GM18861 (cell line): ENCODE measurements around the gene RHCE.
"Not testable (repeated sequence)": the region's sequence is repeated elsewhere in the genome, so short reads cannot be mapped to it uniquely, and the experiment has no call there.

Experiments
- ATAC-seq: cut with Tn5 transposase; IDR thresholded peaks from one replicate; pipeline ENCODE4 v1.9.1; 2021; ENCODE audit not compliant: unreplicated experiment

Gene RHCE

GRCh38 chr1:25349606-25350005, 71.0 kb downstream of the RHCE start:
- no peak for ATAC-seq

- no peak for ATAC-seq
Observed at GRCh38 chr1:25347556-25347955, 73.1 kb downstream of the RHCE start.

GRCh38 chr1:25343872-25344271, 76.8 kb downstream of the RHCE start:
- no peak for ATAC-seq

- no peak for ATAC-seq
Observed at GRCh38 chr1:25342846-25343245, 77.8 kb downstream of the RHCE start.

- no peak for ATAC-seq
Observed at GRCh38 chr1:25341746-25342145, 78.9 kb downstream of the RHCE start.

- ATAC-seq: no peak
Observed at GRCh38 chr1:25338986-25339385, 81.6 kb downstream of the RHCE start.

GRCh38 chr1:25338188-25338981, 82.2 kb downstream of the RHCE start, which contains the start of gene TMEM50A:
Gene TMEM50A, plus strand, starts transcription at chr1:25338334. Its CDS starts 2,153 bp downstream, at chr1:25340487.
- ATAC-seq: peak; percentile 55

GRCh38 chr1:25337483-25338187, 83.0 kb downstream of the RHCE start:
- not testable (repeated sequence) for ATAC-seq

GRCh38 chr1:25336922-25337354, 83.7 kb downstream of the RHCE start:
- not testable (repeated sequence) for ATAC-seq

- ATAC-seq: not testable (repeated sequence)
Observed at GRCh38 chr1:25329950-25330349, 90.7 kb downstream of the RHCE start.

- not testable (repeated sequence) for ATAC-seq
Observed at GRCh38 chr1:25329336-25329735, 91.3 kb downstream of the RHCE start.

GRCh38 chr1:25328791-25329185, 91.8 kb downstream of the RHCE start:
- ATAC-seq: not testable (repeated sequence)

GRCh38 chr1:25327864-25328790, 92.5 kb downstream of the RHCE start:
- not testable (repeated sequence) for ATAC-seq

- ATAC-seq: not testable (repeated sequence)
Observed at GRCh38 chr1:25324407-25324806, 96.2 kb downstream of the RHCE start.

- ATAC-seq: not testable (repeated sequence)
Observed at GRCh38 chr1:25322127-25322526, 98.5 kb downstream of the RHCE start.

GRCh38 chr1:25320314-25320938, 100.2 kb downstream of the RHCE start:
- ATAC-seq: not testable (repeated sequence)

GRCh38 chr1:25312806-25313470, 107.7 kb downstream of the RHCE start:
- ATAC-seq: not testable (repeated sequence)
